Panc1 (cell line): Measurements from ENCODE around the gene ADAM33.

Experiments used
- TCF7L2 ChIP-seq: IDR thresholded peaks from 2 replicates; pipeline ENCODE4 v1.6.1; 2011; ENCODE audit warnings: mild to moderate bottlenecking, low read depth, low read length, inconsistent platforms
- TF ChIP-seq, protein P1 (sequence below): fragments of 450-650 bp; IDR thresholded peaks from 2 replicates; pipeline ENCODE4 v1.5.1; 2017; ENCODE audit warnings: mild to moderate bottlenecking

DNA sequence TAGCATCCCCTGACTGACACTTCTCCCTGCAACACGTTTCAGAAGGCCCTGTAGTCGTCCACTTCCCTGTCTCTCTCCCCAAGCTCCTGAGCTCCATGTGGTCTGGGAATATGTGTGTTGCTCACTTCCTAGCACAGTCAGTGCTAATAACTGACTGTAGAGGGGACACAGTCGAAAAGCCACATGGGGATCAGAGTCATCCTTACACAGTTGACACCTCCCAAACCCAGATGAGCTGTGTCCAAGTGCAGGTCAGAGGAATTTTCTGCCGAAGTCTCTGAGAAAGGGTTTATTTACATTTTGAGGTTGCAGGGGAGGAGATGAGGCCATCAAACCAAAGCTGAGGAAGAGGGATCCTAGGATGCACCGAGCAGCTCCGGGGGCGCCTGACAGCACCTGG, 3.5 kb upstream of the ADAM33 start:
- TF ChIP-seq, protein P1, sequence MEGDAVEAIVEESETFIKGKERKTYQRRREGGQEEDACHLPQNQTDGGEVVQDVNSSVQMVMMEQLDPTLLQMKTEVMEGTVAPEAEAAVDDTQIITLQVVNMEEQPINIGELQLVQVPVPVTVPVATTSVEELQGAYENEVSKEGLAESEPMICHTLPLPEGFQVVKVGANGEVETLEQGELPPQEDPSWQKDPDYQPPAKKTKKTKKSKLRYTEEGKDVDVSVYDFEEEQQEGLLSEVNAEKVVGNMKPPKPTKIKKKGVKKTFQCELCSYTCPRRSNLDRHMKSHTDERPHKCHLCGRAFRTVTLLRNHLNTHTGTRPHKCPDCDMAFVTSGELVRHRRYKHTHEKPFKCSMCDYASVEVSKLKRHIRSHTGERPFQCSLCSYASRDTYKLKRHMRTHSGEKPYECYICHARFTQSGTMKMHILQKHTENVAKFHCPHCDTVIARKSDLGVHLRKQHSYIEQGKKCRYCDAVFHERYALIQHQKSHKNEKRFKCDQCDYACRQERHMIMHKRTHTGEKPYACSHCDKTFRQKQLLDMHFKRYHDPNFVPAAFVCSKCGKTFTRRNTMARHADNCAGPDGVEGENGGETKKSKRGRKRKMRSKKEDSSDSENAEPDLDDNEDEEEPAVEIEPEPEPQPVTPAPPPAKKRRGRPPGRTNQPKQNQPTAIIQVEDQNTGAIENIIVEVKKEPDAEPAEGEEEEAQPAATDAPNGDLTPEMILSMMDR = no peak
- no peak for TF ChIP-seq TCF7L2
